ENCODE data around the gene L3MBTL2.

The L3MBTL2 gene

GRCh38 chr22:41229730-41230400, 24.8 kb downstream of the L3MBTL2 start:
- Mint-ChIP-seq H3K9me3 (no peaks in the 10 kb centered on the region), H3K4me1 (ENCODE audit: low read depth) (no peaks in the 10 kb centered on the region), H3K36me3 (ENCODE audit: low read depth) (peaks cover 14% of the 10 kb centered on the region), H3K27ac (no peak overlapping the region), H3K4me3 (no peak overlapping the region), H3K27me3 (no peaks in the 10 kb centered on the region)

GRCh38 chr22:41230401-41230785, 25.3 kb downstream of the L3MBTL2 start:
- H3K27me3 Mint-ChIP-seq: no peaks in the 10 kb centered on the region
- no peak overlapping the region for H3K4me3 Mint-ChIP-seq
- H3K9me3 Mint-ChIP-seq: no peaks in the 10 kb centered on the region
- H3K36me3 Mint-ChIP-seq (ENCODE audit: low read depth): peaks cover 14% of the 10 kb centered on the region
- H3K4me1 Mint-ChIP-seq (ENCODE audit: low read depth): no peaks in the 10 kb centered on the region
- no peak overlapping the region for H3K27ac Mint-ChIP-seq

- H3K27ac Mint-ChIP-seq: no peak overlapping the region
- no peaks in the 10 kb centered on the region for H3K4me1 Mint-ChIP-seq (ENCODE audit: low read depth)
- H3K27me3 Mint-ChIP-seq: no peaks in the 10 kb centered on the region
- peaks cover 14% of the 10 kb centered on the region for H3K36me3 Mint-ChIP-seq (ENCODE audit: low read depth)
- H3K4me3 Mint-ChIP-seq: no peak overlapping the region
- H3K9me3 Mint-ChIP-seq: no peaks in the 10 kb centered on the region
Observed at GRCh38 chr22:41231369-41231768, 26.3 kb downstream of the L3MBTL2 start.

GRCh38 chr22:41234815-41235695, 29.9 kb downstream of the L3MBTL2 start:
- no peak overlapping the region for H3K4me3 Mint-ChIP-seq
- H3K27ac Mint-ChIP-seq: no peak overlapping the region
- H3K9me3 Mint-ChIP-seq: no peaks in the 10 kb centered on the region
- no peaks in the 10 kb centered on the region for H3K27me3 Mint-ChIP-seq
- peaks cover 6% of the 10 kb centered on the region for H3K4me1 Mint-ChIP-seq (ENCODE audit: low read depth)
- peaks cover 5% of the 10 kb centered on the region for H3K36me3 Mint-ChIP-seq (ENCODE audit: low read depth)

- no peaks in the 10 kb centered on the region for H3K9me3 Mint-ChIP-seq
- peak overlapping the region; percentile 49 for H3K4me3 Mint-ChIP-seq
- H3K27ac Mint-ChIP-seq: no peak overlapping the region
- no peaks in the 10 kb centered on the region for H3K27me3 Mint-ChIP-seq
- H3K36me3 Mint-ChIP-seq (ENCODE audit: low read depth): no peaks in the 10 kb centered on the region
- peaks cover 6% of the 10 kb centered on the region for H3K4me1 Mint-ChIP-seq (ENCODE audit: low read depth)
Observed at GRCh38 chr22:41237036-41237706, 32.1 kb downstream of the L3MBTL2 start.

GRCh38 chr22:41237707-41238569, 32.8 kb downstream of the L3MBTL2 start:
- H3K4me1 Mint-ChIP-seq (ENCODE audit: low read depth): peaks cover 6% of the 10 kb centered on the region
- H3K4me3 Mint-ChIP-seq: no peak overlapping the region
- H3K27me3 Mint-ChIP-seq: no peaks in the 10 kb centered on the region
- no peaks in the 10 kb centered on the region for H3K9me3 Mint-ChIP-seq
- H3K27ac Mint-ChIP-seq: no peak overlapping the region
- H3K36me3 Mint-ChIP-seq (ENCODE audit: low read depth): no peaks in the 10 kb centered on the region

- Mint-ChIP-seq H3K9me3 (no peaks in the 10 kb centered on the region), H3K27me3 (no peaks in the 10 kb centered on the region), H3K4me3 (peak overlapping the region; percentile 5), H3K4me1 (ENCODE audit: low read depth) (peaks cover 6% of the 10 kb centered on the region), H3K36me3 (ENCODE audit: low read depth) (no peaks in the 10 kb centered on the region), H3K27ac (no peak overlapping the region)
Observed at GRCh38 chr22:41238570-41239442, 33.7 kb downstream of the L3MBTL2 start.

GRCh38 chr22:41239443-41240128, 34.5 kb downstream of the L3MBTL2 start:
- H3K27ac Mint-ChIP-seq: no peak overlapping the region
- no peaks in the 10 kb centered on the region for H3K9me3 Mint-ChIP-seq
- H3K36me3 Mint-ChIP-seq (ENCODE audit: low read depth): no peaks in the 10 kb centered on the region
- peaks cover 6% of the 10 kb centered on the region for H3K4me1 Mint-ChIP-seq (ENCODE audit: low read depth)
- no peaks in the 10 kb centered on the region for H3K27me3 Mint-ChIP-seq
- H3K4me3 Mint-ChIP-seq: no peak overlapping the region

- no peaks in the 10 kb centered on the region for H3K36me3 Mint-ChIP-seq (ENCODE audit: low read depth)
Observed at GRCh38 chr22:41240377-41241132, 35.4 kb downstream of the L3MBTL2 start, which contains the start of gene CHADL. TSS of gene CHADL (minus strand) at chr22:41240931. CDS start at chr22:41240881, 50 bp downstream.

GRCh38 chr22:41241133-41241676, 36.1 kb downstream of the L3MBTL2 start:
- H3K27ac Mint-ChIP-seq: no peak overlapping the region
- no peaks in the 10 kb centered on the region for H3K9me3 Mint-ChIP-seq
- peaks cover 6% of the 10 kb centered on the region for H3K4me1 Mint-ChIP-seq (ENCODE audit: low read depth)
- H3K27me3 Mint-ChIP-seq: no peaks in the 10 kb centered on the region
- H3K36me3 Mint-ChIP-seq (ENCODE audit: low read depth): peaks cover under 1% of the 10 kb centered on the region
- no peak overlapping the region for H3K4me3 Mint-ChIP-seq

More at GRCh38 chr22:41240377-41241132, 35.4 kb downstream of the L3MBTL2 start, which contains the start of gene CHADL:
- no peak within 1 kb of the TSS for H3K4me3 Mint-ChIP-seq
- peaks cover 6% of the 10 kb centered on the region for H3K4me1 Mint-ChIP-seq (ENCODE audit: low read depth)
- no peaks in the 10 kb centered on the region for H3K27me3 Mint-ChIP-seq
- H3K27ac Mint-ChIP-seq: no peak within 1 kb of the TSS
- H3K9me3 Mint-ChIP-seq: no peaks in the 10 kb centered on the region

- peaks cover 4% of the 10 kb centered on the region for H3K4me1 Mint-ChIP-seq (ENCODE audit: low read depth)
- no peak overlapping the region for H3K4me3 Mint-ChIP-seq
- no peaks in the 10 kb centered on the region for H3K27me3 Mint-ChIP-seq
- H3K9me3 Mint-ChIP-seq: no peaks in the 10 kb centered on the region
- no peak overlapping the region for H3K27ac Mint-ChIP-seq
- H3K36me3 Mint-ChIP-seq (ENCODE audit: low read depth): peaks cover 10% of the 10 kb centered on the region
Observed at GRCh38 chr22:41242396-41243117, 37.4 kb downstream of the L3MBTL2 start.

- no peak overlapping the region for H3K27ac Mint-ChIP-seq
- H3K27me3 Mint-ChIP-seq: no peaks in the 10 kb centered on the region
- H3K9me3 Mint-ChIP-seq: no peaks in the 10 kb centered on the region
- peaks cover 4% of the 10 kb centered on the region for H3K4me1 Mint-ChIP-seq (ENCODE audit: low read depth)
- peaks cover 15% of the 10 kb centered on the region for H3K36me3 Mint-ChIP-seq (ENCODE audit: low read depth)
- H3K4me3 Mint-ChIP-seq: no peak overlapping the region
Observed at GRCh38 chr22:41243361-41243760, 38.2 kb downstream of the L3MBTL2 start.
